ENCODE results near the gene TOR1AIP2. TPM values are rescaled to one million over a fixed set of nuclear protein-coding genes. Genes with fewer than 3 reads are reported as not detected.

The TOR1AIP2 gene
- 145 and 156 TPM in 2 replicates for total RNA-seq

GRCh38 chr1:179877586-179878265 lies at the start of gene TOR1AIP2:
TOR1AIP2 (minus strand) TSS chr1:179877803; CDS start chr1:179852665, 25,138 bp downstream.

GRCh38 chr1:179882253-179883039 lies 4.8 kb upstream of the TOR1AIP2 start, which contains the start of gene TOR1AIP1:
TOR1AIP1 (plus strand) TSS chr1:179882285; CDS start chr1:179882503, 218 bp downstream.

Other genes with a start within 250 kb of the TOR1AIP2 start
- 0.10 TPM in 1 of 2 replicates, not detected in the other for gene FAM163A, start 134.5 kb downstream of the TOR1AIP2 start, total RNA-seq
- 43.4 and 44.2 TPM in 2 replicates for gene TOR1AIP1, start 4.5 kb upstream of the TOR1AIP2 start, total RNA-seq
- 42.5 and 54.8 TPM in 2 replicates for gene CEP350, start 77.0 kb upstream of the TOR1AIP2 start, total RNA-seq